Endothelial cell of umbilical vein (primary cell): Measurements from ENCODE around the gene DLX1.

Source experiments
- CTCF ChIP-seq, 2 donors: IDR thresholded peaks; 1 replicate in 1 of 2; 2 replicates in 1 of 2; pipeline ENCODE4 v1.5.1; 2011; ENCODE audit warnings: low read length in 2 of 2, mild to moderate bottlenecking in 2 of 2, moderate library complexity in 2 of 2, control low read depth in 1 of 2, inconsistent platforms in 1 of 2, low read depth in 1 of 2; ENCODE audit not compliant: insufficient read depth in 1 of 2; ENCODE audit errors: extremely low read depth in 1 of 2
- EZH2 ChIP-seq: IDR thresholded peaks from 2 replicates; pipeline ENCODE4 v1.6.1; 2012; ENCODE audit warnings: borderline replicate concordance, low read depth, mild to moderate bottlenecking, moderate library complexity, low read length, inconsistent platforms; ENCODE audit not compliant: severe bottlenecking
- JUN ChIP-seq: IDR thresholded peaks from 2 replicates; pipeline ENCODE4 v1.6.1; 2011; ENCODE audit warnings: borderline replicate concordance, low read depth; ENCODE audit not compliant: insufficient read length, insufficient read depth
- MYC ChIP-seq: IDR thresholded peaks from one replicate; pipeline ENCODE4 v1.6.1; 2011; ENCODE audit warnings: mild to moderate bottlenecking, low read depth, low read length
- POLR2A ChIP-seq: IDR thresholded peaks from 2 replicates; pipeline ENCODE4 v1.6.1; 2012; ENCODE audit warnings: low read depth, mild to moderate bottlenecking, control low read depth, low read length
- POLR2AphosphoS5 ChIP-seq: IDR thresholded peaks from 2 replicates; pipeline ENCODE4 v1.6.1; 2012; ENCODE audit warnings: low read depth, mild to moderate bottlenecking, control low read depth, low read length, moderate library complexity; ENCODE audit not compliant: insufficient read depth
- TF ChIP-seq, protein P1 (sequence below): IDR thresholded peaks from 2 replicates; pipeline ENCODE4 v1.6.1; 2011; ENCODE audit not compliant: insufficient read depth, insufficient read length

GRCh38 chr2:172092716-172093415 is 7.6 kb downstream of the DLX1 start:
- no peak for TF ChIP-seq CTCF (IDR thresholded peaks at IDR 0.05; ENCODE audit: extremely low read depth in 1 of 2, insufficient read depth in 1 of 2, low read depth in 1 of 2, low read length in 2 of 2)
- TF ChIP-seq EZH2 = peak; percentile 54
- no peak for TF ChIP-seq POLR2A
- TF ChIP-seq JUN = no peak
- no peak for TF ChIP-seq POLR2AphosphoS5
- TF ChIP-seq, protein P1, sequence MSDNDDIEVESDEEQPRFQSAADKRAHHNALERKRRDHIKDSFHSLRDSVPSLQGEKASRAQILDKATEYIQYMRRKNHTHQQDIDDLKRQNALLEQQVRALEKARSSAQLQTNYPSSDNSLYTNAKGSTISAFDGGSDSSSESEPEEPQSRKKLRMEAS = no peak
- TF ChIP-seq MYC = no peak
